GM13976 (cell line): ENCODE results near the gene TLL2.

Experiments used
- DNase-seq: peaks from one replicate; pipeline ENCODE4 v3.0.0; 2012; ENCODE audit warnings: low spot score
- CTCF ChIP-seq: IDR thresholded peaks from 2 replicates; pipeline ENCODE4 v1.5.1; 2012; ENCODE audit warnings: borderline replicate concordance, mild to moderate bottlenecking; ENCODE audit not compliant: insufficient read depth; ENCODE audit errors: extremely low read depth, missing control alignments, control extremely low read depth
- in situ Hi-C: fragments of 300-500 bp; cut with MboI; formaldehyde crosslinking; loops from one replicate; pipeline ENCODE4 v1.12.0; 2022; ENCODE audit warnings: low sequenced_read_pairs, mixed read lengths, inconsistent platforms; ENCODE audit not compliant: unreplicated experiment

TLL2 gene

GRCh38 chr10:96493254-96493653 is 20.5 kb downstream of the TLL2 start:
- no peak for TF ChIP-seq CTCF
- in situ Hi-C loops: no loop called here
- DNase-seq: no peak

- no peak for TF ChIP-seq CTCF
- in situ Hi-C loops: no loop called here
- peak; percentile 45 for DNase-seq
These were observed 22.4 kb downstream of the TLL2 start for GRCh38 chr10:96491303-96491702.

- TF ChIP-seq CTCF: no peak
- in situ Hi-C loops: no loop called here
- DNase-seq: no peak
These were observed 25.4 kb downstream of the TLL2 start for GRCh38 chr10:96488161-96488935.

- no peak for TF ChIP-seq CTCF
- no peak for DNase-seq
- in situ Hi-C loops: no loop called here
These were observed 30.7 kb downstream of the TLL2 start for GRCh38 chr10:96482815-96483588.

- DNase-seq: no peak
- TF ChIP-seq CTCF: no peak
- in situ Hi-C loops: no loop called here
These were observed 35.4 kb downstream of the TLL2 start for GRCh38 chr10:96478355-96478754.

GRCh38 chr10:96473866-96474265 is 39.9 kb downstream of the TLL2 start:
- no peak for DNase-seq
- TF ChIP-seq CTCF: no peak
- in situ Hi-C loops: no loop called here
